OCI-LY7 (cell line): ENCODE data around the gene ZNRF3. TPM values are rescaled to one million over a fixed set of nuclear protein-coding genes. Genes with fewer than 3 reads are reported as not detected.

Experiments
- BruUV-seq: library from RNA; stranded (reverse); fragments of 400-500 nt; replicated peaks from 2 replicates; lab custom pipeline; 2021; lab: Mats Ljungman, UMichigan
- CTCF ChIA-PET: fragments of 300-600 bp; sonication (Branson Sonifier 250); formaldehyde crosslinking; loops from one replicate; lab custom pipeline; 2022; ENCODE audit warnings: antibody characterized with exemption; ENCODE audit not compliant: unreplicated experiment; lab: Charles Lee
- POLR2A ChIA-PET: fragments of 300-600 bp; sonication (Branson Sonifier 250); formaldehyde crosslinking; loops from one replicate; lab custom pipeline; 2022; ENCODE audit warnings: antibody characterized with exemption; lab: Charles Lee
- DNase-seq: peaks from one replicate; pipeline ENCODE4 v3.0.0-alpha.2; 2015; ENCODE audit warnings: low spot score
- H2AFZ ChIP-seq: fragments of 200-600 bp; sonication (generic), shearing (Covaris generic); 2 replicates; pipeline ENCODE4 v1.6.1; 2014; ENCODE audit warnings: mild to moderate bottlenecking, antibody characterized with exemption, low read length, moderate library complexity
- H3K27ac ChIP-seq: fragments of 200-600 bp; sonication (generic); 2 replicates; pipeline ENCODE4 v1.5.1; 2014; ENCODE audit warnings: mixed run types, low read depth, mild to moderate bottlenecking, moderate library complexity, low read length, inconsistent platforms; ENCODE audit not compliant: poor library complexity, severe bottlenecking
- H3K36me3 ChIP-seq: fragments of 200-600 bp; sonication (generic); 2 replicates; pipeline ENCODE4 v1.6.1; 2014; ENCODE audit warnings: mild to moderate bottlenecking, antibody characterized with exemption, low read length, moderate library complexity, mixed read lengths; ENCODE audit not compliant: insufficient read depth
- H3K4me1 ChIP-seq: fragments of 200-600 bp; sonication (generic); 2 replicates; pipeline ENCODE4 v1.5.1; 2014; ENCODE audit warnings: mild to moderate bottlenecking, low read length; ENCODE audit not compliant: insufficient read depth, poor library complexity, severe bottlenecking
- H3K4me2 ChIP-seq: fragments of 200-600 bp; sonication (generic); 2 replicates; pipeline ENCODE4 v1.6.1; 2014; ENCODE audit warnings: mild to moderate bottlenecking, low read length
- H3K4me3 ChIP-seq: fragments of 200-600 bp; sonication (generic); 2 replicates; pipeline ENCODE4 v1.5.1; 2014; ENCODE audit warnings: mild to moderate bottlenecking, low read depth, low read length; ENCODE audit not compliant: poor library complexity, severe bottlenecking
- H3K79me2 ChIP-seq: fragments of 200-600 bp; sonication (generic); 2 replicates; pipeline ENCODE4 v1.6.1; 2016; ENCODE audit warnings: low read depth, mild to moderate bottlenecking, low read length, moderate library complexity, mixed read lengths; ENCODE audit not compliant: insufficient read depth
- H3K9me2 ChIP-seq: fragments of 200-600 bp; sonication (generic); 2 replicates; pipeline ENCODE4 v1.6.1; 2016; ENCODE audit warnings: mild to moderate bottlenecking, low read length, mixed read lengths; ENCODE audit not compliant: insufficient read depth
- H3K9me3 ChIP-seq: fragments of 200-600 bp; sonication (generic); 2 replicates; pipeline ENCODE4 v1.6.1; 2014; ENCODE audit warnings: mild to moderate bottlenecking, mixed run types, low read length, mixed read lengths
- H4K20me1 ChIP-seq: fragments of 200-600 bp; sonication (generic); 2 replicates; pipeline ENCODE4 v1.6.1; 2014; ENCODE audit warnings: mild to moderate bottlenecking, antibody characterized with exemption, low read length, moderate library complexity, mixed read lengths; ENCODE audit not compliant: insufficient read depth
- CTCF ChIP-seq: fragments of 200-600 bp; sonication (generic); conservative IDR thresholded peaks from 2 replicates; pipeline ENCODE4 v1.5.1; 2014; ENCODE audit warnings: mild to moderate bottlenecking, antibody characterized with exemption, low read length, moderate library complexity, mixed read lengths
- EZH2phosphoT487 ChIP-seq: fragments of 200-600 bp; sonication (generic); IDR thresholded peaks from 2 replicates; pipeline ENCODE4 v1.6.1; 2018; ENCODE audit warnings: low read depth, borderline replicate concordance, mild to moderate bottlenecking, mixed run types, antibody characterized with exemption, low read length, moderate library complexity, mixed read lengths
- intact Hi-C: fragments of 100-400 bp; cut with micrococcal nuclease; formaldehyde crosslinking; loops from one replicate; pipeline ENCODE4 v1.10.0; 2022; ENCODE audit not compliant: unreplicated experiment
- total RNA-seq, 2 experiments: library from RNA; depleted of rRNA in 1 of 2; stranded (reverse); fragments of >200 nt in 1 of 2; shearing (Covaris generic) in 1 of 2; gene quantifications; 2 replicates each; pipeline ENCODE4 v1.2.3, GENCODE V29; 2014 to 2022

ZNRF3 gene
- total RNA-seq, 2 experiments from 2014 or later = 3.6 to 3.9 TPM

- BruUV-seq = no TSS peak
- Histone ChIP-seq H3K79me2 (no peaks in the 10 kb centered on the region), H3K27ac (no peak overlapping the region), H3K36me3 (no peaks in the 10 kb centered on the region), H3K9me2 (no peaks in the 10 kb centered on the region), H3K4me2 (no peak overlapping the region), H3K4me3 (no peak overlapping the region), H2AFZ (no peak overlapping the region), H3K9me3 (no peaks in the 10 kb centered on the region), H3K4me1 (no peaks in the 10 kb centered on the region), H4K20me1 (no peaks in the 10 kb centered on the region)
- intact Hi-C loops = loop anchor here (1.0 to 10.0 kb wide), 3 partner anchors 185 to 389 kb away; no protein-coding TSS in a partner anchor
- ChIA-PET CTCF (no interaction called here), POLR2A (no interaction called here)
- DNase-seq = peak; percentile 70
- TF ChIP-seq CTCF (peak; percentile 97), EZH2phosphoT487 (no peak)
Observed at GRCh38 chr22:28855355-28856094, 27.8 kb upstream of the ZNRF3 start.

GRCh38 chr22:28856095-28856455 lies 27.3 kb upstream of the ZNRF3 start:
- no peak overlapping the region for H3K27ac ChIP-seq
- no peaks in the 10 kb centered on the region for H3K9me3 ChIP-seq
- ChIA-PET POLR2A (no interaction called here), CTCF (no interaction called here)
- no peaks in the 10 kb centered on the region for H3K36me3 ChIP-seq
- DNase-seq = no peak
- H3K4me2 ChIP-seq = no peak overlapping the region
- H3K79me2 ChIP-seq = no peaks in the 10 kb centered on the region
- intact Hi-C loops = loop anchor here (10.0 kb wide), 1 partner anchor 389 kb away; no protein-coding TSS in a partner anchor
- BruUV-seq = no TSS peak
- H2AFZ ChIP-seq = no peak overlapping the region
- H4K20me1 ChIP-seq = no peaks in the 10 kb centered on the region
- H3K9me2 ChIP-seq = no peaks in the 10 kb centered on the region
- no peak overlapping the region for H3K4me3 ChIP-seq
- TF ChIP-seq EZH2phosphoT487 = no peak
- no peak for TF ChIP-seq CTCF
- no peaks in the 10 kb centered on the region for H3K4me1 ChIP-seq

- H4K20me1 ChIP-seq = no peaks in the 10 kb centered on the region
- H3K27ac ChIP-seq = no peak overlapping the region
- H3K36me3 ChIP-seq = no peaks in the 10 kb centered on the region
- no peak for TF ChIP-seq CTCF
- TF ChIP-seq EZH2phosphoT487 = no peak
- intact Hi-C loops = loop anchor here (10.0 kb wide), 1 partner anchor 388 kb away; no protein-coding TSS in a partner anchor
- no peaks in the 10 kb centered on the region for H3K79me2 ChIP-seq
- H3K9me2 ChIP-seq = no peaks in the 10 kb centered on the region
- no peaks in the 10 kb centered on the region for H3K4me1 ChIP-seq
- H3K9me3 ChIP-seq = no peaks in the 10 kb centered on the region
- ChIA-PET POLR2A (no interaction called here), CTCF (no interaction called here)
- H2AFZ ChIP-seq = no peak overlapping the region
- DNase-seq = no peak
- BruUV-seq = no TSS peak
- no peak overlapping the region for H3K4me2 ChIP-seq
- H3K4me3 ChIP-seq = no peak overlapping the region
Observed at GRCh38 chr22:28857288-28857687, 26.1 kb upstream of the ZNRF3 start.
